ENCODE measurements around the gene NPPC.
A peak's percentile ranks its signal among the peaks of the same experiment; 100 is the strongest.

- no peak for TF ChIP-seq CTCF (IDR thresholded peaks at IDR 0.05; ENCODE audit: poor library complexity, severe bottlenecking)
- no peak for TF ChIP-seq EP300 (conservative IDR thresholded peaks at IDR 0.05; ENCODE audit: poor library complexity, severe bottlenecking)
- TF ChIP-seq POLR2AphosphoS5 (IDR thresholded peaks at IDR 0.05) = peak; percentile 90
- TF ChIP-seq REST (IDR thresholded peaks at IDR 0.05; ENCODE audit: borderline replicate concordance) = peak; percentile 20
- TF ChIP-seq RAD21 (conservative IDR thresholded peaks at IDR 0.05) = peak; percentile 12
- TF ChIP-seq SMC3 (conservative IDR thresholded peaks at IDR 0.05; ENCODE audit: poor library complexity) = peak; percentile 13
- TF ChIP-seq EZH2 (IDR thresholded peaks at IDR 0.05; ENCODE audit: borderline replicate concordance, insufficient read depth, low read length, poor library complexity, severe bottlenecking) = no peak
Measured at GRCh38 chr2:231961349-231962166, 35.4 kb upstream of the NPPC start, which contains the start of gene DIS3L2.
